Natural killer cell (primary cell): ENCODE data around the gene LMNTD2. TPM values are rescaled to one million over a fixed set of nuclear protein-coding genes. Genes with fewer than 3 reads are reported as not detected.

Source experiments
- ATAC-seq, 3 donors: fragments of 150-1000 bp in 2 of 3; fragments of 200-7000 bp in 1 of 3; cut with Tn5 transposase; 1 replicate in 1 of 3; 2 replicates in 2 of 3; pipeline ENCODE4 v1.10.0; 2021; ENCODE audit warnings: mild to moderate bottlenecking in 2 of 3, moderate library complexity in 2 of 3
- DNase-seq, 2 donors: peaks; one replicate each; pipeline versions ENCODE4 v3.0.0 to v3.0.0-alpha.2; 2013 to 2021; ENCODE audit warnings: mixed read lengths in 1 of 2
- H3K27ac ChIP-seq: one replicate; pipeline ENCODE4 v1.5.1; 2013; ENCODE audit warnings: mild to moderate bottlenecking, low read length
- H3K27me3 ChIP-seq: one replicate; pipeline ENCODE4 v1.6.1; 2013; ENCODE audit warnings: low read length; ENCODE audit not compliant: control insufficient read depth, insufficient read depth
- H3K36me3 ChIP-seq: one replicate; pipeline ENCODE4 v1.6.1; 2013; ENCODE audit warnings: low read length; ENCODE audit not compliant: control insufficient read depth, insufficient read depth
- H3K4me1 ChIP-seq: one replicate; pipeline ENCODE4 v1.6.1; 2013; ENCODE audit warnings: low read length; ENCODE audit not compliant: control insufficient read depth, insufficient read depth
- H3K4me3 ChIP-seq: one replicate; pipeline ENCODE4 v1.5.1; 2013; ENCODE audit warnings: low read length
- H3K9me3 ChIP-seq: one replicate; pipeline ENCODE4 v1.6.1; 2013; ENCODE audit warnings: low read length; ENCODE audit not compliant: control insufficient read depth, insufficient read depth
- H3K27ac Mint-ChIP-seq, 2 donors: one replicate each; pipeline ENCODE4 v1.8.0; 2022; ENCODE audit warnings: mild to moderate bottlenecking in 2 of 2, mixed read lengths in 2 of 2, moderate library complexity in 1 of 2
- H3K27me3 Mint-ChIP-seq, 2 donors: one replicate each; pipeline ENCODE4 v1.8.0; 2022; ENCODE audit warnings: low read depth in 2 of 2, mixed read lengths in 2 of 2
- H3K36me3 Mint-ChIP-seq: one replicate; pipeline ENCODE4 v1.8.0; 2022; ENCODE audit warnings: mixed read lengths
- H3K4me1 Mint-ChIP-seq, 2 donors: one replicate each; pipeline ENCODE4 v1.8.0; 2022; ENCODE audit warnings: mixed read lengths in 2 of 2
- H3K4me3 Mint-ChIP-seq: one replicate; pipeline ENCODE4 v1.8.0; 2022; ENCODE audit warnings: mild to moderate bottlenecking, moderate library complexity, mixed read lengths
- H3K9me3 Mint-ChIP-seq, 2 donors: one replicate each; pipeline ENCODE4 v1.8.0; 2022; ENCODE audit warnings: mixed read lengths in 2 of 2
- CTCF ChIP-seq: fragments of 200-600 bp; IDR thresholded peaks from one replicate; pipeline ENCODE4 v1.8.0; 2022; ENCODE audit warnings: antibody characterized with exemption
- WGBS: methylation state at CpG from one replicate; pipeline ENCODE4 v1.1.7; 2013; ENCODE audit warnings: missing lambda C conversion rate; ENCODE audit not compliant: insufficient coverage; 5-methylcytosine and 5-hydroxymethylcytosine counted together
- intact Hi-C: fragments of 100-400 bp; cut with micrococcal nuclease; formaldehyde crosslinking; loops from one replicate; pipeline ENCODE4 v1.14.2; 2022
- total RNA-seq, 4 donors: library from RNA; stranded (reverse); fragments of 120-200 nt in 1 of 4; gene quantifications; one replicate each; pipeline versions ENCODE4 v1.2.3 to v1.2.4, GENCODE V29; 2013 to 2022

Gene LMNTD2
- total RNA-seq, 3 donors from 2014 or later (not counting 1 experiment from before 2014, with no cell fraction given), result 3.5 to 5.2 (median 5.0) TPM

DNA sequence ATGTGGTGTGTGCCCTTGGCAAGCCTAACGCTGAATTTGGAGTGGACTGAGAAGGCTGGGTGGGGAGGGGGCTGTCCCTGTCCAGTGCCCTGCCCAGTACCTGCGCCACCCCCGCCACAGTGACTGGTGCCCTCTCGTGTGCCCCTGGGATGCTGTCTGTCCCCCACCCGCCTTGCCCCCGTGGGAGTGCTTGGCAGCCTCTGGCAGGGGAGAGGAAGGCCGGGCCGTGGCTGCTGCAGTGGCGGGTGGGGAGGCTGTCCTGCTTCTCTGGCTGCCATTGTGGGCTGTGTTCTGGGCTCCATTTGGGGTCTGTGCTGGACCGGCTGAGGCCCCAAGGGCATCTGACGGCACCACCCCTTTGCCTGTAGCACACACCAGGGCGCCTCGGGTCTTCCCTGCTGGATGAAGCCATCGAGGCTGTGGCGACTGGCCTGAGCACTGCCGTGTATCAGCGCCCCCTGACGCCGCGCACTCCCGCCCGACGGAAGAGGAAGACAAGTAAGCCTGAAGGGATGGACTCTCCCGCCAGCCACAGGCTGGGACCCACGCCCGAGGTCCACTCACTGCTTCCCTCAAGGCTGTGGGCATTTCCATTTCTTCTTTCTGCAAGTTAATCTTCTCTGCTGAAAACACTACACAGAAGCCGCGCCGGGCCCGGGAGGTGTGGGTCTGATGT lies 37.6 kb upstream of the LMNTD2 start:
- H3K9me3 ChIP-seq, result no peaks in the 10 kb centered on the region
- no peak overlapping the region for H3K4me3 ChIP-seq
- ATAC-seq (no peak), DNase-seq (no peak)
- peaks cover 10 to 11% of the 10 kb centered on the region in 2 donors for H3K4me1 Mint-ChIP-seq
- no peaks in the 10 kb centered on the region for H3K9me3 Mint-ChIP-seq
- H3K36me3 ChIP-seq, result peaks cover 73% of the 10 kb centered on the region
- H3K4me3 Mint-ChIP-seq, result no peak overlapping the region
- no peaks in the 10 kb centered on the region for H3K36me3 Mint-ChIP-seq
- H3K27ac Mint-ChIP-seq, result no peak overlapping the region
- TF ChIP-seq CTCF, result no peak
- H3K27me3 ChIP-seq, result no peaks in the 10 kb centered on the region
- intact Hi-C loops, result no loop called here
- peaks cover 13% of the 10 kb centered on the region for H3K4me1 ChIP-seq
- WGBS, result 92% methylated on average over 30 of the region's 30 CpGs
- no peaks in the 10 kb centered on the region for H3K27me3 Mint-ChIP-seq
- H3K27ac ChIP-seq, result no peak overlapping the region

DNA sequence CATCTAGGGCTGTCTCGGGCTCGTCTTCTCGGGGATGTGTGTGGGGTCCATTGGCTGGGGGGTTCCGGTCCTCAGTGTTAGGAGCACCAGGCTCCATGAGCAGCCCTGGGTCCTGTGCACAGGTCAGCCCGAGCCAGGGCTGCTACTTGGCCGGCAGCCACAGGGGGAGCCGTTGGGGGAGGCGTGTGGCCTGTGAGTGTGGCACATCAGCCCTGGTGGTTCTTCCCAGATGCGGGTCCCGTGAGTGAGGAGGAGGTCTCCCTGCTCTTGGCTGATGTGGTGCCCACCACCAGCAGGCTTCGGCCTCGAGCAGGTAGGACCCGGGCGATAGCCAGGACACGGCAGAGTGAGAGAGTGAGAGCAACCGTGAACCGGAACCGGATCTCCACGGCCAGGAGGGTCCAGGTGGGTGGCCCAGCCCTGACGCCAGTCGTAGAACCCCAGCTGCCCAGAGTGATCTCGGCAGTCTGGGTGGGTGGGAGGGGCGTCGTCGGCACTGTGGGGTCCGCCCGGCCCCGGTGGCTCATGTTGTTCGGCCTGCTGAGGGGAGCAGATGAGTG lies 36.7 kb upstream of the LMNTD2 start:
- no peaks in the 10 kb centered on the region for H3K27me3 ChIP-seq
- no peaks in the 10 kb centered on the region for H3K9me3 ChIP-seq
- Mint-ChIP-seq H3K4me1 (peaks cover 10 to 11% of the 10 kb centered on the region in 2 donors), H3K27ac (peak overlapping the region in 1 of 2 donors; percentile 35), H3K4me3 (no peak overlapping the region), H3K27me3 (no peaks in the 10 kb centered on the region), H3K9me3 (no peaks in the 10 kb centered on the region), H3K36me3 (no peaks in the 10 kb centered on the region)
- intact Hi-C loops, result no loop called here
- no peak overlapping the region for H3K4me3 ChIP-seq
- peak in 2 of 3 donors; percentile 33 to 36 for ATAC-seq
- no peak for TF ChIP-seq CTCF
- no peak overlapping the region for H3K27ac ChIP-seq
- 97% methylated on average over 29 of the region's 29 CpGs for WGBS
- DNase-seq, result no peak
- peaks cover 78% of the 10 kb centered on the region for H3K36me3 ChIP-seq
- peaks cover 13% of the 10 kb centered on the region for H3K4me1 ChIP-seq

DNA sequence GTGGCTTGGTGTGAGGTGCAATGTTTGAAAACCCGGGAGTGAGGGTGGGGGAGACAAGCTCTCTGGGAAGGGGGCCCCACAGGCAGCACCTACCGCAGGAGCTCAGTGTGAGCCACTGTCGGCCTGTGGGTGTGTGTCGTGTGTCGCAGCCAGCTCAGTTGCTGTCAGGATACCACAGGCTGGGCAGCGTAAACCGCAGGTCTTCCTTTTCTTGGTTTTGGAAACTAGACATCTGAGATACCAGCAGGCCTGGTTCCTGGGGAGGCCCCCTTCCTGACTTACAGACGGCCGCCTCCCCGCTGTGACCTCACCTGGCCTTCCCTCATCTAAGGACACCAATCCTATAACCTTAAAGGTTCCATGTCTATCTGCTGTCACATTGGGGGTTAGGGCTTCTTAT lies 35.8 kb upstream of the LMNTD2 start:
- Mint-ChIP-seq H3K27ac (peak overlapping the region in 1 of 2 donors; percentile 23), H3K27me3 (no peaks in the 10 kb centered on the region), H3K9me3 (no peaks in the 10 kb centered on the region), H3K36me3 (no peaks in the 10 kb centered on the region), H3K4me3 (no peak overlapping the region), H3K4me1 (peaks cover 10 to 11% of the 10 kb centered on the region in 2 donors)
- DNase-seq (peak in 1 of 2 donors; percentile 23), ATAC-seq (peak in 1 of 3 donors; percentile 34)
- H3K27me3 ChIP-seq, result no peaks in the 10 kb centered on the region
- TF ChIP-seq CTCF, result no peak
- H3K27ac ChIP-seq, result no peak overlapping the region
- intact Hi-C loops, result no loop called here
- H3K4me1 ChIP-seq, result peaks cover 13% of the 10 kb centered on the region
- H3K36me3 ChIP-seq, result peaks cover 74% of the 10 kb centered on the region
- no peaks in the 10 kb centered on the region for H3K9me3 ChIP-seq
- 47% methylated on average over 10 of the region's 10 CpGs for WGBS
- H3K4me3 ChIP-seq, result no peak overlapping the region
